Measurements from ENCODE around the gene NR2C2. TPM values are rescaled to one million over a fixed set of nuclear protein-coding genes. Genes with fewer than 3 reads are reported as not detected.
A peak's percentile ranks its signal among the peaks of the same experiment; 100 is the strongest.

Gene NR2C2
- total RNA-seq, 2 donors from 2014 or later = 43.5 to 79.1 TPM

- Histone ChIP-seq H3K9me3 (no peaks in the 10 kb centered on the region), H3K4me3 (no peak overlapping the region), H3K36me3 (peaks cover 18% of the 10 kb centered on the region), H3K4me1 (ENCODE audit: control insufficient read depth in 1 of 2, low read depth in 2 of 2) (peaks cover 11 to 27% of the 10 kb centered on the region in 2 donors), H3K27ac (no peak overlapping the region), H3K27me3 (replicated peaks; ENCODE audit: insufficient read depth) (no peaks in the 10 kb centered on the region)
- DNase-seq (ENCODE audit: low spot score) = no peak
- no peak for ATAC-seq (ENCODE audit: insufficient number of reproducible peaks, low FRiP score, low read depth)
- TF ChIP-seq CTCF (IDR thresholded peaks at IDR 0.05) = no peak
Observed at GRCh38 chr3:15091575-15091974, 144.2 kb downstream of the NR2C2 start.

GRCh38 chr3:15092686-15093085 is 145.3 kb downstream of the NR2C2 start:
- no peak for DNase-seq (ENCODE audit: low spot score)
- H3K27me3 ChIP-seq (replicated peaks; ENCODE audit: insufficient read depth) = no peaks in the 10 kb centered on the region
- H3K27ac ChIP-seq = no peak overlapping the region
- no peak for ATAC-seq (ENCODE audit: insufficient number of reproducible peaks, low FRiP score, low read depth)
- H3K4me1 ChIP-seq (ENCODE audit: control insufficient read depth in 1 of 2, low read depth in 2 of 2) = peaks cover 11 to 36% of the 10 kb centered on the region in 2 donors
- H3K36me3 ChIP-seq = peaks cover 18% of the 10 kb centered on the region
- TF ChIP-seq CTCF (IDR thresholded peaks at IDR 0.05) = no peak
- no peak overlapping the region for H3K4me3 ChIP-seq
- H3K9me3 ChIP-seq = no peaks in the 10 kb centered on the region

- no peak for DNase-seq (ENCODE audit: low spot score)
- no peak for TF ChIP-seq CTCF (IDR thresholded peaks at IDR 0.05)
- peak overlapping the region; percentile 51 to 64 for H3K27ac ChIP-seq
- H3K36me3 ChIP-seq = peaks cover 12% of the 10 kb centered on the region
- peaks cover 15 to 44% of the 10 kb centered on the region in 2 donors for H3K4me1 ChIP-seq (ENCODE audit: control insufficient read depth in 1 of 2, low read depth in 2 of 2)
- no peaks in the 10 kb centered on the region for H3K9me3 ChIP-seq
- no peak overlapping the region for H3K4me3 ChIP-seq
- H3K27me3 ChIP-seq (replicated peaks; ENCODE audit: insufficient read depth) = no peaks in the 10 kb centered on the region
- ATAC-seq (ENCODE audit: insufficient number of reproducible peaks, low FRiP score, low read depth) = no peak
Observed at GRCh38 chr3:15094187-15094875, 146.9 kb downstream of the NR2C2 start.

- no peak overlapping the region for H3K27ac ChIP-seq
- no peaks in the 10 kb centered on the region for H3K9me3 ChIP-seq
- no peak for TF ChIP-seq CTCF (IDR thresholded peaks at IDR 0.05)
- H3K4me1 ChIP-seq (ENCODE audit: control insufficient read depth in 1 of 2, low read depth in 2 of 2) = peaks cover 15 to 56% of the 10 kb centered on the region in 2 donors
- no peak for ATAC-seq (ENCODE audit: insufficient number of reproducible peaks, low FRiP score, low read depth)
- peaks cover 6% of the 10 kb centered on the region for H3K36me3 ChIP-seq
- no peak overlapping the region for H3K4me3 ChIP-seq
- DNase-seq (ENCODE audit: low spot score) = no peak
- no peaks in the 10 kb centered on the region for H3K27me3 ChIP-seq (replicated peaks; ENCODE audit: insufficient read depth)
Observed at GRCh38 chr3:15096046-15096445, 148.7 kb downstream of the NR2C2 start.

GRCh38 chr3:15097891-15098290 is 150.5 kb downstream of the NR2C2 start:
- no peak for ATAC-seq (ENCODE audit: insufficient number of reproducible peaks, low FRiP score, low read depth)
- Histone ChIP-seq H3K4me1 (ENCODE audit: control insufficient read depth in 1 of 2, low read depth in 2 of 2) (peaks cover 15 to 74% of the 10 kb centered on the region in 2 donors), H3K27ac (no peak overlapping the region), H3K9me3 (no peaks in the 10 kb centered on the region), H3K27me3 (replicated peaks; ENCODE audit: insufficient read depth) (no peaks in the 10 kb centered on the region), H3K4me3 (peak overlapping the region; percentile 95), H3K36me3 (peaks cover 6% of the 10 kb centered on the region)
- no peak for DNase-seq (ENCODE audit: low spot score)
- no peak for TF ChIP-seq CTCF (IDR thresholded peaks at IDR 0.05)

Other genes starting within 250 kb of the NR2C2 start
- 10 to 100 TPM; 15.4 to 21.4 TPM for gene FGD5, start 128.6 kb upstream of the NR2C2 start, total RNA-seq
- gene MRPS25, start 117.7 kb downstream of the NR2C2 start, total RNA-seq = 10 to 100 TPM; 13.8 to 31.0 TPM
- 10 to 100 TPM; 40.8 to 47.8 TPM for gene RBSN, start 151.6 kb downstream of the NR2C2 start, total RNA-seq